ENCODE measurements around the gene SS18L1.
A peak's percentile ranks its signal among the peaks of the same experiment; 100 is the strongest.

The SS18L1 gene

DNA sequence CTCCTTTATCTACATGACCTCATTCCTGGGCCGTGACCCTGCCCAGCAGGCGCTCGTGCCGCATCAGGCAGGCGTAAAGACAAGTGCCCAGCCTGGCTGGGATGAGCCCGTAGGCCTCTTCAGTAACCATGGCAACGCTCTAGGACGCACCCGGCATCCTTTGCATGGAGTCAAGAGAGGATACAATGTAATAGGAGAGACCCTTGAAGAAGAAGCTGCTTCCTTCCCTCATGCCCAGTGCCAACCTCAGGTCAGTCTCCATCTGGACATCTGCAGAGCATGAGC lies 26.3 kb upstream of the SS18L1 start:
- TF ChIP-seq, protein P1, sequence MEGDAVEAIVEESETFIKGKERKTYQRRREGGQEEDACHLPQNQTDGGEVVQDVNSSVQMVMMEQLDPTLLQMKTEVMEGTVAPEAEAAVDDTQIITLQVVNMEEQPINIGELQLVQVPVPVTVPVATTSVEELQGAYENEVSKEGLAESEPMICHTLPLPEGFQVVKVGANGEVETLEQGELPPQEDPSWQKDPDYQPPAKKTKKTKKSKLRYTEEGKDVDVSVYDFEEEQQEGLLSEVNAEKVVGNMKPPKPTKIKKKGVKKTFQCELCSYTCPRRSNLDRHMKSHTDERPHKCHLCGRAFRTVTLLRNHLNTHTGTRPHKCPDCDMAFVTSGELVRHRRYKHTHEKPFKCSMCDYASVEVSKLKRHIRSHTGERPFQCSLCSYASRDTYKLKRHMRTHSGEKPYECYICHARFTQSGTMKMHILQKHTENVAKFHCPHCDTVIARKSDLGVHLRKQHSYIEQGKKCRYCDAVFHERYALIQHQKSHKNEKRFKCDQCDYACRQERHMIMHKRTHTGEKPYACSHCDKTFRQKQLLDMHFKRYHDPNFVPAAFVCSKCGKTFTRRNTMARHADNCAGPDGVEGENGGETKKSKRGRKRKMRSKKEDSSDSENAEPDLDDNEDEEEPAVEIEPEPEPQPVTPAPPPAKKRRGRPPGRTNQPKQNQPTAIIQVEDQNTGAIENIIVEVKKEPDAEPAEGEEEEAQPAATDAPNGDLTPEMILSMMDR (conservative IDR thresholded peaks at IDR 0.05), result no peak
- TF ChIP-seq ZFX (IDR thresholded peaks at IDR 0.05), result no peak
- no peak overlapping the region for H3K27ac ChIP-seq

DNA sequence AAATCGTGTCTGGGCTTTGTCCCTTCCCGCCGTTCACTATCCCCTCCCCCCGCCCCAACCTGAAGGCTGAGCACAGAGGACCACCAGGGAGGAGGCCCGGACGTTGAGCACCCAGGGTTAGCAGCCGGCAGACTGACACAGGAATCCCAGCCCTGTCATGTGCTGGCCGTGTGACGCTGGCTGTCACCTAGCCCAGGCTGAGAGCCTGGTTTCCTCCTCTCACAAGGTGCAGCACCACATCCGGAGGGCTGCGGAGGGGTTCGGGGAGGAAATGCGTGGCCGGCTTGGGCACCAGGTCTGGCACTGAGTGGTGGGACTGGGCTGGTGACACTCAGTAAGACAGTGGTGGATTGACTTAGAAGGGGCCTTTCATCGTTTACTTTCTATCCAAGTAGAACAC lies 25.9 kb upstream of the SS18L1 start:
- no peak overlapping the region for H3K27ac ChIP-seq
- no peak for TF ChIP-seq ZFX (IDR thresholded peaks at IDR 0.05)
- TF ChIP-seq, protein P1 (conservative IDR thresholded peaks at IDR 0.05), result no peak

DNA sequence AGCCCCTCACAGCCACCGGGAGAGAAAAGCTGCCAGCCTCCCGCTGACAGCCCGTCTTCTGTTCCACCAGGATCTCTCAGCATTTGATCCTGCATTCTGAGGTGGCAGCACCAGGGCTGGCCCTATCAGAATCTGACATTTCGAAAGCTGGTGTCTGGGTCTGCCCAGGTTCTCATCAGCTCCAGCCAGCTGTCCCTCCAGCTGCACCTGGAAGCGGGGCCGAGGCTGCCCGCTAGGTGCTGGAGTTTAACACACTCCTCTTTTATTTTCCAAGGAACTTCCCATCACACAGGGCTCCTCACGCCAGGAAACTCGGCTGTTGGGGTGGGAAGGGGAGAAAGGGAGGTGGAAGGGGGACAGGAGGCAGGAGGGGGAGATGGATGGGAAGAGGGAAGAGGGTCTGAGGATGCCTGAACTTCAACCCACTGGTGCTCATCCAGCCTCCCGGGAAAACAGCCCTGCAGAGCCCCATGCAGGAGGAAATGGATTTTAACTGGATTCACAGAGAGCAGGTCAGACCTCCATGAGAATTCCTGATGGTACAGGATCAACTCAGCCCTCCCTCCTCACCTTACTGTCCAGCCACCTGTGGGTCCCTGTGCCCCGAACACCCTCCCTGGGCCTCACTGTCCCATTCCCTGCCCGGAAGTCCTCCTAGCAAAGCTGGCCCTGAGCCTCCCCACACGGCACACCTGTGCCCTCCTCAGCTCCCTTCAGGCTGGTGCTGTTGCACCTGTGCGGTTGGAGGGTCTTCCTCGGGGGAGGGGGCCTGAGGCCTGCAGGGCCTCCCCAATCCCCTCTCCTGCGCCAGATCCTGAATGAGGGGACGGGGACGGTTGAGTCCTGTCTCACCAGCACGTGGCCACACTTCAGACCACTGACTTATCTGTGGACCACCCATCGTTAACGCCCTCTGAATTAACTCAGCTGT lies 25.2 kb upstream of the SS18L1 start:
- no peak overlapping the region for H3K27ac ChIP-seq

DNA sequence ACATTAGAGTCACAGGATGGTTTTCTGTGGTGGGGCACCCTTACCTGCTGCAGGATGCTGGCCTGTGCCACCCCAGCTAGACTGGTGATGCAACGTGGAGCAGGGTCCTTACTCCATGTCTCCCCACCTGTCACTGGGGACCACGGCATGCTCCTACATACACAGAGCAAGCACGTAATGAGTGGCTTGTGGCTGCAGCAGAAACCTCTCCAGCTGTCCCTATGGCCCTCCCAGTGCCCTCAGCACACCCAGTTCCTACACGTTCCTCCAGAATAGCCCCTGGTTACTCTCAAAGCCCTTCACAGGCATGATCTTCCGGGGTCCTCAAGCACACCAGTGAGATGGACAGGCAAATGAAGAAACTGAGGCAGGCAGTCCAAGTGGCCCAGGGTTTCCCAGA lies 24.5 kb upstream of the SS18L1 start:
- TF ChIP-seq, protein P1 (conservative IDR thresholded peaks at IDR 0.05), result no peak
- TF ChIP-seq ZFX (IDR thresholded peaks at IDR 0.05), result no peak
- no peak overlapping the region for H3K27ac ChIP-seq

More for the DNA sequence above, 25.2 kb upstream of the SS18L1 start:
- TF ChIP-seq, protein P1 (conservative IDR thresholded peaks at IDR 0.05), result no peak
- TF ChIP-seq ZFX (IDR thresholded peaks at IDR 0.05), result no peak

DNA sequence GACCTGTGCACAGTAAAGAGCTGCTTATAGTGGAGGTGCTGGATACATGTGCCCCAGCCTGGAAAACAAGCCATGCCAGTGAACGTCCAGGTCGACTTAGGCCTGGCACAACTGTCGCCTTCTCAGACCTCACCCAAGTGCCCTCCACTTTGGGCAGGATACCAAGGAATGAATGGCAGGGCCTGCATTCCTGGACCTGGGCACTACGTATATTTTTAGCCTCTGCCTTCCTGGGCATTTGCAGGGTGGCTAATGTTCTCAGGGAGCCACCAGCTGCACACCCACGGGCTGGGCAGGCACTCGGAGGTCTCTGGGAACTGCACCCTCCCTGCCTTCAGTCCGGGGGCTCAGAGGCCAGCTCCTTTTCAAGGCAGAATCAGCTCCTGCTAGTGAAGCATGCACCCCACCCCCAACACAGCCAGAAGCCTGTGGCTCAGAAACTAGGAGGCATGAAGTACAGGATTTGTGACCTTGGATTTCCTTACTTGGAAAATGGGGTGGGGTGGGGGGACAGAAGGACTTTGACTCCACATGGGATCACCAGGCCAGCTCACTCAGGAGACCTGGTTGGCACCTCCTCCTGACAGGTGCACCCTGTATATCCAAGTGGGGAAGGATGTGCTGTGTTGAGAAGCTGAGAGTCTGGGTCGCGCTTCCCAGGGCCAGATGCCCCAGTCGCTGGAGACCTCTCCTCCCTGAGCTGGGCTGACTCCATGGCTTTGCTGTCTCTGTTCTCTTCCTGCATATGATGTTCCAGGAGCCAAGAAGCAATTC lies 23.8 kb upstream of the SS18L1 start:
- H3K27ac ChIP-seq, result no peak overlapping the region
- no peak for TF ChIP-seq ZFX (IDR thresholded peaks at IDR 0.05)
- TF ChIP-seq, protein P1 (conservative IDR thresholded peaks at IDR 0.05), result no peak

DNA sequence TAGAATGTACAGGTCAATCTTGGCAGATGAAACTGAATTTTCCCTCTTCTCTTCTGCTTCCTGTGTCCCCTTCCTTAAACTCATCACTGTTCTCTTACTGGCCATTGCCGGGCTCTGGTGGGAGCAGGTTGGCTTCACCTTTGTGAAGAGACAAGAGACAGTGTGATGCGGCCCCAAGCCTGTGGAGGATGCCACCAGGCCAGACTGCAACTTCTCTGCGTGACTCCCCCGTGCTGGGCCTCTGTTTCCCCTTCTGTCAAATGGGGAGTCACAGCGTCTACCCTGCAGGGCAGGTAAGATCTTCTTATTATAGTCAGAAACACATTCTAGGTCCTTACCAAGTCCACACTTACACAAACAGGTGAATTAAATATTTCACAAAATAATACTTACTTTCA lies 23.2 kb upstream of the SS18L1 start:
- peak overlapping the region; percentile 89 for H3K27ac ChIP-seq
- TF ChIP-seq, protein P1 (conservative IDR thresholded peaks at IDR 0.05), result no peak
- no peak for TF ChIP-seq ZFX (IDR thresholded peaks at IDR 0.05)

Data from C4-2B (cell line).